ENCODE measurements around the gene SLCO4A1. TPM values are rescaled to one million over a fixed set of nuclear protein-coding genes. Genes with fewer than 3 reads are reported as not detected.

SLCO4A1 gene
- total and polyA plus RNA-seq, 9 donors: 1.1 to 10.9 (median 3.7) TPM

DNA sequence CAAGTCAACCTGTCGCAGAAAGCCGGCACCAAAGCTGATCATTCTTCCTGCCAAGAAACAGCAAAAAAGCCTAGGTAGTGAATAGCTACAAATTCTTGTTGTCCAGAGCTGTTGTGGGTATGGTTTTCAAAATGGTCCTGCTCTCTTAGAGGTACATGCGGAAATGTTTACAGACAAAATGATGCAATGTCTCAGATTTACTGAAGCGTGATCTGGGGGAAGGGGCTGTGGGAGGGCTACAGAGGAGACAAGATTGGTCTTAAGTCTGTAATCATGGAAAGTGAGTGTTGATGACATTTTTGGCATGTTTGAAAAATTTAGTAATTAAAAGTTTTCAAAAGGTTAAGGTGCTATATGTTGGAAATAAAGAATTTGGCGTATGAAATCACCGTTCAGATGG is 72.5 kb downstream of the SLCO4A1 start:
- Histone ChIP-seq H3K4me1 (ENCODE audit: insufficient read depth) (no peaks in the 10 kb centered on the region), H3K4me3 (no peak overlapping the region), H3K9me3 (no peaks in the 10 kb centered on the region), H3K27me3 (no peaks in the 10 kb centered on the region), H3K27ac (no peak overlapping the region), H3K36me3 (no peaks in the 10 kb centered on the region)
- TF ChIP-seq POLR2A (IDR thresholded peaks at IDR 0.05) (no peak), EP300 (IDR thresholded peaks at IDR 0.05) (no peak)
- TF ChIP-seq, protein P1, sequence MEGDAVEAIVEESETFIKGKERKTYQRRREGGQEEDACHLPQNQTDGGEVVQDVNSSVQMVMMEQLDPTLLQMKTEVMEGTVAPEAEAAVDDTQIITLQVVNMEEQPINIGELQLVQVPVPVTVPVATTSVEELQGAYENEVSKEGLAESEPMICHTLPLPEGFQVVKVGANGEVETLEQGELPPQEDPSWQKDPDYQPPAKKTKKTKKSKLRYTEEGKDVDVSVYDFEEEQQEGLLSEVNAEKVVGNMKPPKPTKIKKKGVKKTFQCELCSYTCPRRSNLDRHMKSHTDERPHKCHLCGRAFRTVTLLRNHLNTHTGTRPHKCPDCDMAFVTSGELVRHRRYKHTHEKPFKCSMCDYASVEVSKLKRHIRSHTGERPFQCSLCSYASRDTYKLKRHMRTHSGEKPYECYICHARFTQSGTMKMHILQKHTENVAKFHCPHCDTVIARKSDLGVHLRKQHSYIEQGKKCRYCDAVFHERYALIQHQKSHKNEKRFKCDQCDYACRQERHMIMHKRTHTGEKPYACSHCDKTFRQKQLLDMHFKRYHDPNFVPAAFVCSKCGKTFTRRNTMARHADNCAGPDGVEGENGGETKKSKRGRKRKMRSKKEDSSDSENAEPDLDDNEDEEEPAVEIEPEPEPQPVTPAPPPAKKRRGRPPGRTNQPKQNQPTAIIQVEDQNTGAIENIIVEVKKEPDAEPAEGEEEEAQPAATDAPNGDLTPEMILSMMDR (IDR thresholded peaks at IDR 0.05): no peak
- intact Hi-C loops (cut with DNase I): no loop called here
- DNase-seq: no peak
- WGBS, 3 donors: 80 to 87% (median 85%) methylated on average over 6 of the region's 6 CpGs

GRCh38 chr20:62715201-62715600 is 72.9 kb downstream of the SLCO4A1 start:
- whole genome bisulfite sequencing, 3 donors: 78 to 85% (median 79%) methylated on average over 10 of the region's 10 CpGs
- no peaks in the 10 kb centered on the region for H3K4me1 ChIP-seq (ENCODE audit: insufficient read depth)

DNA sequence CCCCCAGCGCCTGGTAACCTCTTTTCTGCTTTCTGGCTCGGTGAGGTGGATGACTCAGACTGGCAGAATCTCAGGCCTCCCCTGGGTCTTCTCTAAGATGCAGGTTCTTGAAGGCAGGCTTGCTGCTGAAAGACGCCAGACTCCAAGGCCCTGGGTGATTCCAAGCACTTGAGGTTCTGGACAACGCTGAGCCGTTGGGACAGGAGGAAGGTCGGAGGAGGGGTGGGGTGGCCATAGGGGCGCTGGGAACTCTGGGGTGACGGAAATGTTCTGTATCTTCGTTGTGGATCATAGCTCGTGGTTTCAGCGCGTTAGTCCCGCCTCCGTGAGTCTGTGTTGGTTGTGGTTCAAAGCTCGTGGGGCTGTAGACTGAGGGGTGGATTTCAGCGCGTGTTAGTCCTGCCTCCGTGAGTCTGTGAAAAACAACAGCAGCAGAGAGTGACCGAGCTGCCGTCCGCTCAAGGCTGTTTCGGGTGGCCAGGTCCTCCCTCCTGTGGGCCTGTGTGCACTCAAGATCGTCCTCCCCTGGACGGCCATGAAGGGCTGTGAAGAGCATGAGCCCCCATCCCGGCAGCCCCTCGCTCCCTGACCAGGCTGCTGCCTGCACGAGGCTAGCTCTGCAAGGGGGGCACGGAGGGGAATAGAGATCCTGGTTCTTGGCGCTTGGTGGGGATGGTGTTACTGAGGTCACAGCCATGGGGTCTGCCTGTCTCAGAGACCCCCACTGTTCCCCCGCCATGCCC is 74.1 kb downstream of the SLCO4A1 start:
- Histone ChIP-seq H3K4me1 (ENCODE audit: insufficient read depth) (no peaks in the 10 kb centered on the region), H3K27ac (no peak overlapping the region), H3K4me3 (no peak overlapping the region), H3K27me3 (no peaks in the 10 kb centered on the region), H3K9me3 (no peaks in the 10 kb centered on the region), H3K36me3 (no peaks in the 10 kb centered on the region)
- intact Hi-C loops (cut with DNase I): no loop called here
- DNase-seq: no peak
- TF ChIP-seq, protein P1 (IDR thresholded peaks at IDR 0.05): no peak
- TF ChIP-seq POLR2A (IDR thresholded peaks at IDR 0.05) (no peak), EP300 (IDR thresholded peaks at IDR 0.05) (no peak)
- WGBS, 3 donors: 58 to 65% (median 64%) methylated on average over 30 of the region's 30 CpGs

More at GRCh38 chr20:62715201-62715600, 72.9 kb downstream of the SLCO4A1 start:
- no peak overlapping the region for H3K27ac ChIP-seq
- no peaks in the 10 kb centered on the region for H3K27me3 ChIP-seq
- intact Hi-C loops (cut with DNase I): no loop called here
- DNase-seq: no peak
- no peaks in the 10 kb centered on the region for H3K36me3 ChIP-seq
- no peaks in the 10 kb centered on the region for H3K9me3 ChIP-seq
- no peak overlapping the region for H3K4me3 ChIP-seq
- TF ChIP-seq POLR2A (IDR thresholded peaks at IDR 0.05): no peak
- TF ChIP-seq EP300 (IDR thresholded peaks at IDR 0.05): no peak
- TF ChIP-seq, protein P1 (IDR thresholded peaks at IDR 0.05): no peak

GRCh38 chr20:62716941-62717310 is 74.6 kb downstream of the SLCO4A1 start:
- H3K27ac ChIP-seq: no peak overlapping the region
- 84 to 88% (median 86%) methylated on average over 11 of the region's 11 CpGs for WGBS, 3 donors

More at GRCh38 chr20:62716941-62717310, 74.6 kb downstream of the SLCO4A1 start:
- H3K4me3 ChIP-seq: no peak overlapping the region
- TF ChIP-seq POLR2A (IDR thresholded peaks at IDR 0.05) (no peak), EP300 (IDR thresholded peaks at IDR 0.05) (no peak)
- TF ChIP-seq, protein P1 (IDR thresholded peaks at IDR 0.05): no peak
- DNase-seq: no peak
- H3K9me3 ChIP-seq: no peaks in the 10 kb centered on the region
- H3K27me3 ChIP-seq: no peaks in the 10 kb centered on the region
- no peaks in the 10 kb centered on the region for H3K36me3 ChIP-seq
- no peaks in the 10 kb centered on the region for H3K4me1 ChIP-seq (ENCODE audit: insufficient read depth)
- intact Hi-C loops (cut with DNase I): no loop called here

Measured in ovary (tissue), 9 donors.